ENCODE data around the gene ANKRD62.
"Not testable (repeated sequence)": the region's sequence is repeated elsewhere in the genome, so short reads cannot be mapped to it uniquely, and the experiment has no call there.

The ANKRD62 gene

GRCh38 chr18:12066910-12067511 lies 26.6 kb upstream of the ANKRD62 start:
- no peak for DNase-seq

GRCh38 chr18:12067671-12068070 lies 26.0 kb upstream of the ANKRD62 start:
- no peak for DNase-seq

- DNase-seq: not testable (repeated sequence)
These were observed 25.2 kb upstream of the ANKRD62 start for GRCh38 chr18:12068316-12068949.

GRCh38 chr18:12068950-12069320 lies 24.7 kb upstream of the ANKRD62 start:
- DNase-seq: no peak

- DNase-seq: not testable (repeated sequence)
These were observed 22.6 kb upstream of the ANKRD62 start for GRCh38 chr18:12071066-12071465.

- no peak for DNase-seq
These were observed 20.6 kb upstream of the ANKRD62 start for GRCh38 chr18:12072996-12073395.

GRCh38 chr18:12074736-12075135 lies 18.9 kb upstream of the ANKRD62 start:
- no peak for DNase-seq

GRCh38 chr18:12076424-12077140 lies 17.1 kb upstream of the ANKRD62 start:
- DNase-seq: no peak

GRCh38 chr18:12077994-12078393 lies 15.6 kb upstream of the ANKRD62 start:
- not testable (repeated sequence) for DNase-seq

GRCh38 chr18:12079491-12080237 lies 14.0 kb upstream of the ANKRD62 start:
- no peak for DNase-seq

GRCh38 chr18:12085136-12085535 lies 8.5 kb upstream of the ANKRD62 start:
- no peak for DNase-seq

GRCh38 chr18:12085786-12086185 lies 7.9 kb upstream of the ANKRD62 start:
- DNase-seq: no peak

- peak; percentile 23 for DNase-seq
These were observed 7.4 kb upstream of the ANKRD62 start for GRCh38 chr18:12086249-12086648.

GRCh38 chr18:12086677-12087470 lies 6.8 kb upstream of the ANKRD62 start:
- no peak for DNase-seq

GRCh38 chr18:12087471-12088025 lies 6.1 kb upstream of the ANKRD62 start:
- no peak for DNase-seq

GRCh38 chr18:12088096-12088495 lies 5.5 kb upstream of the ANKRD62 start:
- no peak for DNase-seq

- no peak for DNase-seq
These were observed 4.8 kb upstream of the ANKRD62 start for GRCh38 chr18:12088731-12089375.

GRCh38 chr18:12091538-12092141 lies 2.0 kb upstream of the ANKRD62 start:
- DNase-seq: no peak

GRCh38 chr18:12092398-12093229 lies 1.0 kb upstream of the ANKRD62 start:
- peak; percentile 32 for DNase-seq

- no peak for DNase-seq
These were observed 4.7 kb downstream of the ANKRD62 start for GRCh38 chr18:12098374-12098773.

All from DMS79 treated with DMSO at 0.1 percent for 48 hours (cell line).